NCI-H2227 treated with DMSO at 0.1 percent for 48 hours (cell line): ENCODE results near the gene PRKCSH.
"Not testable (repeated sequence)": the region's sequence is repeated elsewhere in the genome, so short reads cannot be mapped to it uniquely, and the experiment has no call there.

Experiments
- DNase-seq: peaks from one replicate; lab custom pipeline; 2025; lab: John Stamatoyannopoulos, UW

Gene PRKCSH

DNA sequence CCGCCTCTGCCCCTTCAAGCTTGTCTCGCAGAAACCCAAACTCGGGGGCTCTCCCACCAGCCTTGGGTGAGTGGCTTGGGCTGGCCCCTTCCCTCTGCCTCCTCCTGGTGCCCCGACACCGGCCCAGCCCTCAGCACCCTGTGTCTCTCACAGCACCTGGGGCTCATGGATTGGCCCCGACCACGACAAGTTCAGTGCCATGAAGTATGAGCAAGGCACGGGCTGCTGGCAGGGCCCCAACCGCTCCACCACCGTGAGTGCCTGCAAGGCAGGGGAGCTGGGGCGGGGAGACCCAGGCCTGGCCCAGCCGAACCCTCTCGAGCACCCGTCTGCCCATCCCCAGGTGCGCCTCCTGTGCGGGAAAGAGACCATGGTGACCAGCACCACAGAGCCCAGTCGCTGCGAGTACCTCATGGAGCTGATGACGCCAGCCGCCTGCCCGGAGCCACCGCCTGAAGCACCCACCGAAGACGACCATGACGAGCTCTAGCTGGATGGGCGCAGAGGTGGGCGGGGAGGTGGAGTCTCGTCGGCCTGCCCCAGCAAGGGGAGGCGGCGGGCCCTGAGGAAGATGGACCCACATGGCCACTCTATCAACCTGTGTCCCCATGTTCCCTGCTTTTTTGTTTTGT is 13.6 kb downstream of the PRKCSH start:
- no peak for DNase-seq

DNA sequence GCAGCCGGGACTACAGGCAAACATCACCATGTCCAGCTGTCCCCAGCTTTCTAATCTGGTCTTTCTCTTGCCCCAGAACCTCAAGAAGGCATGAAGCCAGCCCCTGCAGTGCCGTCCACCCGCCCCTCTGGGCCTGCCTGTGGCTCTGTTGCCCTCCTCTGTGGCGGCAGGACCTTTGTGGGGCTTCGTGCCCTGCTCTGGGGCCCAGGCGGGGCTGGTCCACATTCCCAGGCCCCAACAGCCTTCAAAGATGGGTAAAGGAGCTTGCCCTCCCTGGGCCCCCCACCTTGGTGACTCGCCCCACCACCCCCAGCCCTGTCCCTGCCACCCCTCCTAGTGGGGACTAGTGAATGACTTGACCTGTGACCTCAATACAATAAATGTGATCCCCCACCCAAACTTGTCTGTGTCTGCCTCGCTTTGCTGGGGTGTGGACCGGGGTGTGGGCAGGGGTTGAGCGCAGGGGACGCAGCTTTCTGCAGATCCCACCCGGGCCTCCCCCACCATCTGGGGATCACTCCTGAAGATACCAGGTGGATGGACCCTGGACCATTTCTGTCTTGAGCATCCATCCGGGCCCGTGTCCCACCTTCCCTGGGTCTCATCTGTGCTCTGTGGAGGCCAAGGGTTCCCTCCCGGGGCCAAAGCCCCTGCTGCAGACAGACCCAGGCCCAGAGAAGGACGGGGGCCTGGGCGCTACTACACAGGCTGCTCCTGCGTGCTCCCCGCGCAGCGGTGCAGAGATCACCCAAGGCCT is 15.3 kb downstream of the PRKCSH start:
- DNase-seq: no peak

DNA sequence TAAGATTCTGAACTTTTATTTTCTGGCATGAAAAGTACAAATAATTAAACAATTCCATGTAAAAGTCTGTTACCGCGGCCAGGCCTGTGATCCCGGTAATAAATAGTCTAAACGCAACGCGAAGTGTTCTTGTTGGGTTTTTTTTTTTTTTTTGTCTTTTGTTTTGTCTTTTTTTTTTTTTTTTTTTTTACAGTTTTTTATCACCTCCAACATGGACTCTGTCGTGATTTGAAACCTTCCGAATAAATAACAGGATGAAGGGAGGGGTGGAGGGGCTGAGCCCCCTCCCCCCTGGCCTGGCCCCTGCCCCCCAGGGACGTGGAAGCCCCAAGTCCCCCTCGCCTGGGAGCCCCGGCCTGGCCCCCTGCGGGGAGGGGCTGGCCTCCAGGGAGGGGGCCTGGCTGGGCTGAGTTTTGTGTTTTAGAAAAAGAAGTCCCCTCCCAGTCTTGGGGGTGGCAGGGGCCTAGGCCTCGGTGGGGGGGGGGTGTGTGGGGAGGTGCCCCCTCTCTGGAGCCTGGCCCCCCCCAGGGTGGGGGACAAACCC is 16.0 kb downstream of the PRKCSH start:
- no peak for DNase-seq

DNA sequence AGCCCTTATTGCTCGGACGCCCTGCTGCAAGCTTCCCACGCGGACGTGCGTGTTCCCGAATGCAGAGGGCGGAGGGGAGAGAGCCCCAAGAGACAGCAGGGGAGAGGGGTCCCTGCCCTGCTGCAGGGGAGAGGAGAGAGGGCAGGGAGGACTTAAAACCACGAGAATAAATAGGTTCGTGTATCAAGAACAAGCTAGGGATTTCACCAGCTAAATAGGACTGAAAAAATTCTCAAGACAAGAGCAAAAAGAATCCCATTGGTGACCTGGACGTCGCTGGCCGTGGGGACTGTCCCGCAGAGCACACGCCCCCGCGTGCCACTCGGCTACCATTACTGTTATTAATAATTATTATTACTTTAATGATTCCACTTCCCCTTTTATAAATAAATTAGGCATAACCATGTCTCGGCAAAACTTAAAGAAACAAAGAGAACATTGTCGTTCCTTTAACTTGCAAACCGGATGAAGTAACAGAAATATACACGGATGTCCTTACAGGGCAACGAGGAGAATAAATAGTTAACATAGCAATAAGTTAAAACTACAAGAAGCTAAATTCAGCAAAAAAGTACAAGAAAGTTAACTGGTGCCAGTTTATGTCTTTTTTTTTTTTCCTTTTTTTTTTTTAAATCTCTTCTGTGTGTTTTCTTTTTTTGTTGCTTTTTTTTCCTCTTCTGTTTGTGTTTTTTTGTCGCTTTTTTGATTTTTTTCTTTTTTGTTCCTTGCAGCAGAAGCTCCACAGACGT is 16.6 kb downstream of the PRKCSH start:
- DNase-seq: no peak

DNA sequence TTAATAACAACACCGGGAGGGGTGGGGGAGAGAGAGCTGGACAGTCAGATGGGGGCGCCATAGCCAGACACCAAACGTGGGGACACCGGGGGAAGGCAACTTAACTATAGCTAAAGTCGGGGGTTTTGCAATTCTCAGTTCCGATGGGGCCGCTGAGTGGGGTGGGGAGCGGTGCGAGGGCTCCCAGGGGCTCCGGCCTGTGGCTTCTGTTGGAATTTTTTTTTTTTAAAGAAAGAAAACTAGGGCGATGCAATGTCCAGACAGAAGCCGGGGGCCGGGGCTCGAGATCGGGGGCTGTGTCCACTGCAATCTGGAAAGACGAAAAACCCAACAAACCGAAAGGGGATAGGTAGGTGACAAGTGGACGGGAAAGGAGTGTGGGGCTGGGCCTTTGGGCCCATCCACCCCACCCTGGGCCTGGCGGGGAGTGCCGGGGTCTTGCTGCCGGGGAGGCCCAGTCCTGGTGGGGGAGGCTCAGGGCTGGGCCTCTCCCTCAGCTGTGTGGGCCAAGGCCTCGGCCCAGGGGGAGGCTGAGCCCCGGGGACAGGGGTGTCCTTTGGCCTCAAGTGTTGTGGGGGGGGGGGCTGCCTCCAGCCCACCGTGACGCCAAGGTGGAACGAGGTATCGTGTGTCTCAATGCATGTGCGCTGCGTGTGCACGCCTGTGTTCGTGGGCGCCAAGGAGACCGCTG is 17.3 kb downstream of the PRKCSH start:
- no peak for DNase-seq

DNA sequence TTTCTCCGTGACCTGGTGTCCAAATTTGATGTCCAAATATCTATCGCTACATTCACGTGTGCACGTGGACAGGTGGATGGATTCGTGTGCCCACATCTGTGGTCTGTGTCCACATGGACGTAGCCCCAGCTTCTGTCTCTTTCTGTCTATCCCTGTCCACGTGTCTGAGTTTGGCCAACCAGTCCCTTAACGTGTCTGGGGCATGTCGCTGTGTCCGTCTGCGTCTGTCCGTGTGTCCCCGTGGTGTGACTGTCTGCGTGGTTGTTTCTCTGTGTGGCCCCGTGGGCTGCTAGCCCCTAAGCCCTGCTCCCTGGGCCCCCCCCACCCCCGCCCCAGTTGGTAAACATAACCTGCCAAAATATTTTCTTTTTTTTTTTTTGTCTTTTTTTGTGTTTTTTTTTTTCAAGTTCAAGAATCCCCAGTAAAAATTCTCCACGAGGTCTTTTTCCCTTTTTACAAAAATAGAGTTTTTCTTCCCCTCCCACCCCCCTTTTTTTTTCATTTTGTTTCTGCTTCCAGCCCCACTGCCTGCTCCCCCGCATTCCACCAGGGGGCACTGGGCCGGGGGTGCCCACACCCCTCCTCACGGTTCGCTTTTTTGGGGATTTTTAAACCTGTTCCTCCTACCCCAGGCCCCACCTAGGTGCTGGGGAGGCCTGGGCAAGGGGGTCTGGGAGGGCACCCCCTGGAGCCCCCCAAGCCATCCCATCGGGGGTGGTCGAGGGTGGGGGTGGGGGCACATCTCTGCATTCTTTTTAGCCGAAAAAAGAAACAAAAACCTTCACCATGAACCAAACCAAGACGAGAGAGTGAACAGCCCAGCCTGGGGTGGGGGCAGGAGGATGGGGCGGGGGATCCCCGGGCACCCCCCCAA is 18.3 kb downstream of the PRKCSH start:
- DNase-seq: no peak

DNA sequence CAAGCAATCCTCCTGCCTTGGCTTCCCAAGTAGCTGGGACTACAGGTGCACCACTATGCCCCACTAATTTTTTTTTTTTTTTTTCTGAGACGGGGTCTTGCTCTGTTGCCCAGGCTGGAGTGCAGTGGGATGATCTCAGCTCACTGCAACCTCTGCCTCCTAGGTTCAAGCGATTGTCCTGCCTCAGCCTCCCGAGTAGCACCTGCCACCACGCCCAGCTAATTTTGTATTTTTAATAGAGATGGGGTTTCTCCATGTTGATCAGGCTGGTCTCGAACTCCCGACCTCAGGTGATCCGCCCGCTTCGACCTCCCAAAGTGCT is 19.8 kb downstream of the PRKCSH start:
- DNase-seq: not testable (repeated sequence)

GRCh38 chr19:11456659-11457058 is 21.2 kb downstream of the PRKCSH start:
- DNase-seq: no peak

DNA sequence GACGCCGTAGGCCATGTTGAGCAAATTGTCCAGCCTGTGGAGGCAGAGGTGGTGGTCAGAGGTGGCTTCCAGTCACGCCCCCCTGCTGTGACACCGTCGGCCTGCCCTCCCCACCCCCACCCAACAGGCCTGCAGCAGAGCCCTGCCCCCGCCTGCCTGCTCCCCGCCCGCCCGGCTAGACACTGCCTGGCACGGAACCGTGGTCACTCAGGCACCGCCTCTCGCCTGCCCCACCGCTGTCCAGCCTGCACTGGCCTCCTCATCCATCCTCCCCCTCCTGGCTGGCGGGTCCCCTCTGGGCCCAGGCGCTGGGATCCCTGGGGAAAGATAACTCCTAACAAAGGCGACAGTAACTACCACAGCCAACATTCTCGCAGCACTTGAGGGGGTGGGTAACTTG is 21.7 kb downstream of the PRKCSH start:
- no peak for DNase-seq

DNA sequence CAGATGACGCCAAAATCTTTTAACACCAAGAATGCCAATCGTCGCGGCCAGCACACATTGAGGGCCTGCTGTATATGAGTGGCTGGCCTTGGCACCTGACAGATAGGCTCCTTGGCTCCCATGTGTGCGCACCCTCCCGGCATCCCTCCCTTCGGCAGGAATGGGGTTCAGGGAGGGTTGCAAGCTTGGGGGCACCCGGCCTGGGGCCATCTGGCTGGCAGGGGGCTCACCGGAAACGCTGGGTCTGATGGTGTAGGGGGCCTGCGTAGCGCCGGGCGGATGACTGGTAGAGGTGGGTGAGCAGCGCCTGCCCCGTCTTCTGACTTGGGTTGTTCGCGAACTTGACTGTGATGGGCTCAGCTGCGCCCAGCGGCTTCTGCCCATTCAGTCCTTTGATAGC is 22.4 kb downstream of the PRKCSH start:
- no peak for DNase-seq

DNA sequence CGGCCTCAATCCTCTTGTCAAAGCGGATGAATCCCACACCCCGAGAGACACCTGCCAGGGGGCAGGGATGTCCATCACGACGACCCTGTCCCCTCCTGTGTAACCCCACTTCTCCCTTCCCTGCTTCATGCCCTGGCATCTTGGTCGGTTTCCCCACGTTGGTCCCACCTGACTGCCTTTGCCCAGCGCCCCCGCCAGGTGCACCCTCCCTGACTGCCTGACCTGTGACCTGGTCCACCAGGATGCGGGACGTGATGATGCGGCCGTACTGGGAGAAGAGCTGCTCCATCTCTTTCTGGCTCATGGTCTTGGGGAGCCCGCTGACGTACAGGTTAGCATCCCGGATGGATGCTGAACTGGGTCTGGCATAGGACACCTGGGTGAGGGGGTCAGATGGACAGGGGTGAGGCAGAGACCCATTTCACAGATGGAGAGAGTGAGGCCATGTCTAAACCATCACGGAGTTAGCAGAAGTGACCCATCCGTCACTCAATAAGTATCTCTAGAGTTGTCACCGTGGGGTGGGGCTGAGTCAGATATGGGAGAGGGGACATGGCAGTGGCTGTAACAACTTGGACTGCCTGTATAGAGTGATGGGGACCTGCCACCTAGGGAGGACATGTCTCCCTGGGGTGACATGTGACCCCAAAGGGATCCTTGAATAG is 22.9 kb downstream of the PRKCSH start:
- no peak for DNase-seq

GRCh38 chr19:11458912-11459311 is 23.5 kb downstream of the PRKCSH start:
- not testable (repeated sequence) for DNase-seq

DNA sequence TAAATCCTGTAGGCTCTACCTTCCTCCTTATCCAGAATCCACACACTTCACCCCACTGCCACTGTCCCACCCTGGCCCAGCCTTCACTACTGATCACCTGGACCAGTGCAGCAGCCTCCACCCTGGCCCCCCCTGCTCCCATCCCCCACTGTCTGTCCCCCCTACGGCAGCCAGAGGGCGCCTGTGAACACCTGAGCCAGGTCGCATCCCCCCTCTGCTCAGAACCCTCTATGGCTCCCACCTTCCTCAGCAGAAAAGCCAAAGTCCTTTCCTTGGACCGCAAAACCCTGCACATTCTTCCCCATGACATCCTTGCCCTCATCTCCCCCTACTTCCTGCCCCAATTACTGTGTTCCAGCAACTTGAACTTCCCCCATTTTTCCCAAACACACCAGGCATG is 24.8 kb downstream of the PRKCSH start:
- DNase-seq: no peak

DNA sequence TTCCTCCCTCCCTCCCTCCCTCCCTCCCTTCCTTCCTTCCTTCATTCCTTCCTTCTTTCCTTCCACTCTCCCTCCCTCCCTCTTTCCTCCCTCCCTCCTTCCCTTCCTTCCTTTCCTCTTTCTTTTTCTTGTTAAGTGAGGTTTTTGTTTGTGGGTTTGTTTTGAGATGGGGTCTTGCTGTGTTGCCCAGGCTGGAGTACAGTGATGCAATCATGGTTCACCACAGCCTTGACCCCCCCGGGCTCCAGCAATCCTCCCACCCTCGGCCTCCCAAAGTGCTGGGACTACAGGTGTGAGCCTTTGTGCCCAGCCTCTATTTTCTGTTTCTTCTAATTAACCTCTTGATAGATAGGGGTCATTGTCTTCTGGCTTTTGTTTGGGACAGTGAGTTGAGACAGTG is 26.0 kb downstream of the PRKCSH start:
- DNase-seq: no peak

DNA sequence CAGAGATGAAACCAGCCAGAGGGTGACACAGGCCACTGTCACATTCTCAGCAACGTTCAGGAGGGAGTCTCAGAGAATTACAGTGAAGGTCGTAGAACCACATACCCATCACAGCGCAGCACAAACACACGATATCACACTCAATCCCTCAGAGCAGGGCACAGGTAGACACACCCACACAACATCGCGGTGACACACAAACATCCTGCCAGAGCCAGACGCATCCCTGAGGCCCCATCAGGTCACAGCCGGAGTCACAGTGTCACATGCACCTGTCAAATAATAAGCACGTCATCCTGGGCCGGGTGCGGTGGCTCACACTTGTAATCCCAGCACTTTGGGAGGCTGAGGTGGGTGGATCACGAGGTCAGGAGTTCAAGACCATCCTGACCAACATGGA is 28.0 kb downstream of the PRKCSH start:
- no peak for DNase-seq

DNA sequence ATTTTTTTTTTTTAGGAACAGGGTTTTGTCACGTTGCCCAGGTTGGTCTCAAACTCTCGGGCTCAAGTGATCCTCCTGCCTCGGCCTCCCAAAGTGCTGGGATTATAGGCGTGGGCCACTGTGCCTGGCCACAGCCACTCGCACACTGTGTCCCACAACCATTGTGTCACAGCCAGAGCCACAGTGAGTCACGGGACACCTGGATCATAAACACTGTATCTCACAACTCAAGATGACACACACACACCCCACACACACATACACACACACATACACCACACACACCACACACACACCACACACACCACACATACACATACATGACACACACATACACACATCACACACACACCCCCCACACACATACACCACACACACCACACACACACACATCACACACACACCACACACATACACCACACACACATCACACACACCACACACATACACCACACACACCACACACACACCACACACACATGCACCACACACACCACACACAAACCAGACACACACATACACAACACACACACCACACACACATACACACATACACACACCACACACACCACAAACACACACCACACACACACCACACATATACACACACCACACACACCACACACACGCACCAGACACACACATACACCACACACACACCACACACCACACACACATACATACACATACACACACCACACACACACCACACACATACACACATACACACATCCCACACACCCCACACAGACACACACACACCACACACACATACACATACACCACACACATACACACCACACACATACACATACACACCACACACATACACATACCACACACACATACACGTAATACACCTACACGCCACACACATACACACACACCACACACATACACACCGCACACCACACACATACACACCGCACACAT is 29.2 kb downstream of the PRKCSH start:
- DNase-seq: no peak

DNA sequence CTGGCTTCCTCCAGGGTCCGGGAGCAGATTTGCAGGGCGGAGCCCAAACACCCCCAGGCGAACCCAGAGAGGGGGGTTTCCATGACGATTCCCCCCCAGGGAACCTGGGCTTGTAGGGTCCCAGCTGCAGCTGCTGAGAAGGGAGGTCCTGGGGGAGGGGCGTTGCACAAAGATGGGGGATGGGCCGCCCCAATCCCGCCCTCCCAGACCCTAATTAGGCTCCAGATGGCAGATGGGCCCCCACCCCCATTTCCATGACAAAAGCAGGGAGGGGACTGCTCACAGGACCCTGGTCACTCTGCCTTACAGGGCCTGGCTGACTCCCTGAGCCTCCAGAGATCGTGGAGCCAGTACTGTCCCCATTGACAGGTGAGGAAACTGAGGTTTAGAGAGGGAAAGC is 30.2 kb downstream of the PRKCSH start:
- DNase-seq: no peak

DNA sequence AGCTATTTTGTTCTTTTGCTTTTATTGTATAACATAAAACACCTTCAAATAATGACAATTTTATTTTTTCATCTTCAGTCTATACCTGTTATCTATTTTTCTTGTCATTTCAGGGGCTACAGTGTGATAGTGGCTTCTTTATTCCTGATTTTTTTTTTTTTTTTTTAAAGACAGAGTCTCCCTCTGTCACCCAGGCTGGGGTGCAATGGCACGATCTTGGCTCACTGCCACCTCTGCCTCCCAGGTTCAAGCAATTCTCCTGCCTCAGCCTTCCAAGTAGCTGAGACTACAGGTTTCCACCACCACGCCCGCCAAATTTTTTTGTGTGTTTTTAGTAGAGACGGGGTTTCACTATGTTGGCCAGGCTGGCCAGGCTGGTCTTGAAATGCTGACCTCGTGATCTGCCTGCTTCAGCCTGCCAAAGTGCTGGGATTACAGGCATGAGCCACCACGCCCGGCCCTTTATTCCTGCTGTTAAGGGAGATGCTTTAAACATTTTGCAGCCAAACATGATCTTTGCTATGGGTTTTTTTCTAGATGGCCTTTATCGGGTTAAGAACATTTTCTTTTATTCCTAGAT is 32.9 kb downstream of the PRKCSH start:
- DNase-seq: not testable (repeated sequence)

- no peak for DNase-seq
Measured at GRCh38 chr19:11473725-11474124, 38.3 kb downstream of the PRKCSH start.
